Measurements from ENCODE around the gene VAC14. TPM values are rescaled to one million over a fixed set of nuclear protein-coding genes. Genes with fewer than 3 reads are reported as not detected.
A peak's percentile ranks its signal among the peaks of the same experiment; 100 is the strongest.

The VAC14 gene
- total RNA-seq, 1 donor from 2014 or later: 21.0 TPM

DNA sequence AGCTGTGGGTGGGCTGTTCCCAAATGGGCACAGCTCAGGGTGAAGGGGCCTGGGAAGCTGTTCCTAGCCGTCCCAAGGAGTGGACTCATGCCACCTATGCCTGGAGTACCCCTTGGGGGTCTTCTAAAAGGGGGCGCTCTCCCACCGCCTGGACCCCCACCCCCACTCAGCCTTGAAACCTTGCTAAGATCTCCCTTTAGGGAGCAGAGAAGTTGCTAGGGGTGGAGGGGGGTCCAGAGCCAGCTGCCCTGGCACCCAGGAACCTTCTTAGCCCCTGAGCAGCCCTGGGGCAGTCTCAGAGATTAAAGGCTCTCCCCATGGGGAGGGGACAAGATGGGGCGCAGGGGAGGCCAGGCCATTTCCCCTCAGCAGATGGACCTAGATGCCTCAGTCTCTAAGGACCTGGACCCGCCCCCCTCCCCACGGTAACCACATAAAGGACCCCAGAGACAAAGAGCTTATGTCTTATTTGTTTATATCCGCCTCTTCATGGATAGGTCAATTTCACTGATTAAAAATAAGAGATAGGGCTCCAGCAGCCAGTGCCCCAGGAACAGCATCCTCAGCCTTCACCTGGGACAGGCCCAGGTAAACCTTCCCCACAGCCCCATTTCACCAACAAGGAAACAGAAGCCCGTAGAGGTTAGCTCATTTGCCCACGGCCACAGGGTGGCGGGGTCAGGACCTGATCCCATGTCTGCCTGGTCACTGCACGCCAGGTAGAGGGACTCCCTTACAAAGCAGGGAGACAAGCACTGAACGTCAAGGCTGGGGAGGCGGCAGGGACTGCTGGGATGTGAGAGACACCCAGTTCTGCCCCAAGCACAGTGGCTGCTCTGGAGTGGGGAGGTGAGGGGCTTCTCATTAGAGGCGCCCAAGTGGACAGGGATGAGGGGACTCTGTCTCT lies 118.5 kb downstream of the VAC14 start:
- Histone ChIP-seq H3K4me1 (peaks cover 86% of the 10 kb centered on the region), H3K9me3 (replicated peaks) (no peaks in the 10 kb centered on the region), H3K36me3 (peaks cover 24% of the 10 kb centered on the region), H3K27ac (replicated peaks) (peak overlapping the region; percentile 93), H3K27me3 (ENCODE audit: low read depth) (no peaks in the 10 kb centered on the region), H3K4me3 (peak overlapping the region; percentile 87)
- DNase-seq: peak; percentile 14
- intact Hi-C loops (cut with micrococcal nuclease): loop anchor here (10.0 kb wide), 1 partner anchor 62 kb away; no protein-coding TSS in a partner anchor
- TF ChIP-seq, protein P1, sequence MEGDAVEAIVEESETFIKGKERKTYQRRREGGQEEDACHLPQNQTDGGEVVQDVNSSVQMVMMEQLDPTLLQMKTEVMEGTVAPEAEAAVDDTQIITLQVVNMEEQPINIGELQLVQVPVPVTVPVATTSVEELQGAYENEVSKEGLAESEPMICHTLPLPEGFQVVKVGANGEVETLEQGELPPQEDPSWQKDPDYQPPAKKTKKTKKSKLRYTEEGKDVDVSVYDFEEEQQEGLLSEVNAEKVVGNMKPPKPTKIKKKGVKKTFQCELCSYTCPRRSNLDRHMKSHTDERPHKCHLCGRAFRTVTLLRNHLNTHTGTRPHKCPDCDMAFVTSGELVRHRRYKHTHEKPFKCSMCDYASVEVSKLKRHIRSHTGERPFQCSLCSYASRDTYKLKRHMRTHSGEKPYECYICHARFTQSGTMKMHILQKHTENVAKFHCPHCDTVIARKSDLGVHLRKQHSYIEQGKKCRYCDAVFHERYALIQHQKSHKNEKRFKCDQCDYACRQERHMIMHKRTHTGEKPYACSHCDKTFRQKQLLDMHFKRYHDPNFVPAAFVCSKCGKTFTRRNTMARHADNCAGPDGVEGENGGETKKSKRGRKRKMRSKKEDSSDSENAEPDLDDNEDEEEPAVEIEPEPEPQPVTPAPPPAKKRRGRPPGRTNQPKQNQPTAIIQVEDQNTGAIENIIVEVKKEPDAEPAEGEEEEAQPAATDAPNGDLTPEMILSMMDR (IDR thresholded peaks at IDR 0.05; ENCODE audit: borderline replicate concordance): no peak

DNA sequence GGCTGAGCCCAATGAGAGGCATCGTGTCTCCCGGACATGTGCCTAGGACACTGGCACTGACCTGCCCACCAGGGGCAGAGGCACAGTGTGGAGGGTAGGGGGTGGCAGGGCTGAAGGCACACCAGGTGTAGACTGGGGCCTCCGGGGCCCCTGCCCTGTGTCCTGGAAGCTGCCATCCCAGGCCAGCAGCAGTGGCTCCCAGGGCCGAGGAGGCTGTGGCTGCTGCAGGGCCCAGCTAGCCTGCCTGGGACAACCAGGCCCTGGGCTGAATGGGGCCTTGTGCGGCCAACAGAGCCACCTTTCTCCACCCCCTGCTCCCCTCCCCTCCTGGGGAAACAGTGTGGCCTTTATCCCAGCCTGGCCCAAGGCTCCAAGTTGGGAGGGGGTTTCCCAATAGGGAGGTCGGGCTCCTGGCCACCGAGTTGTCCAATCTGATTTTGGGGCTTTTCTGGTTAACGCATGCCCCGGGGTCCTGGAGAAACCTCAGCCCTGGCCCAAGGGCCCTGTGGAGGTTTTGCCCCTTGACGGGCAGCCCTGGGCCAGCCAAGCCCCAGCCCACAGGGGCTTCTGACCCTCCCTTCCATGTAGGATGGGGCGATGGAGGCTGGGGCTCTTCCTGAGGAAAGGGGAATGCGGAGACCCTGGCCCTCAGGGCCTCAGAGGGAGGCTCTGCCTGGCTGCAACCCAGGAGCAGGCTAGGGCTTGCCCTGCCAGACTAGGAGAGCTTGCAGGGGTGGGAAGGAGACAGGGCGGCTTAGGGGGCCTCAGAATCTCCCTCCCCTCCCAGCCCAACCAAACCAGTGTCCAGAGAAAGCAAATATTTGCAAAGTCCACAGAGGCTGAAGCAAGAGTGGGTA lies 119.3 kb downstream of the VAC14 start:
- TF ChIP-seq, protein P1 (IDR thresholded peaks at IDR 0.05; ENCODE audit: borderline replicate concordance): no peak
- DNase-seq: peak; percentile 18
- Histone ChIP-seq H3K27me3 (ENCODE audit: low read depth) (no peaks in the 10 kb centered on the region), H3K36me3 (peaks cover 33% of the 10 kb centered on the region), H3K27ac (replicated peaks) (peak overlapping the region; percentile 93), H3K9me3 (replicated peaks) (no peaks in the 10 kb centered on the region), H3K4me3 (peak overlapping the region; percentile 87), H3K4me1 (peaks cover 86% of the 10 kb centered on the region)
- intact Hi-C loops (cut with micrococcal nuclease): loop anchor here (10.0 kb wide), 1 partner anchor 63 kb away; no protein-coding TSS in a partner anchor

DNA sequence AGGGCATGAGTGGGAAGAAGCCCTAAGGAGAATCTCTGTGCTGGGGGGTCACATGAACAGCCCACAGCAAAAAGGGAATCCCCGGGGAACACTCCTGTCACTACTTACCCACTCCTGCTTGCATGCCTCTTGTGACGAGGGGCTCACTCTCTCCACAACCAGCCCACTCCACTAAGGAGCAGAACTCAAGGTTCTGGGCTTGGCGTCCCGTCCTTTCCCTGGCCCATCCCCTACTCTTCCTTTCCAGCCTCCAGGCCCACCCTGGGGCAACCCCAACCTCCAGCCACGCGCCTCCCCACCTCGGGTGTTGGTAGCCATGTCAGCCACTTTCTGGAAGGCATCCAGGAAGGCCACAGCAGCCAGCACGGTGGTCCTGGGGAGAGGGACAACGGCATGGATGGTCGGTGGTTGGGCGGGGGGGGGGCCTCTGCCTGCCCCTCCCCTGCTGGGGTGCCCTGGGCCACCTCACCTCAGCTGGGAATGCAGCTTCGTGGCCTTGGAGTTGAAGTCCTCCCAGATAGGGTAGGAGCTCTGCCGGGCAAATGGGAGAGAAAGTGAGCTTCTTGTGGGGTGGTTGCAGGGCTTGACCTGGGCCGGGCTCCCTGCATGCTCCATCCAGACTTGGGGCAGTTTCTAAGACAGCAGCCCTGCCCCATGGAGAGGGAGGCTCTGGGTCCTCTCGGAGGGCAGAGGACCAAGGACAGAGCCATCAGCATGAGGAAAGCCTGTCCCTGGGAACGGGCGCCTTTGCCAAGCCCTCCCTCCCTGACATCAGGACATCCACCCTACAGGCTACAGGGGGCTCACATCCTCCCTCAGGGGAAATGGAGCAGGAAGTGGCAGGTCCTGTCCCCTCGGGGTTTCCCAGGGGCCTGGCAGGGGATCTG lies 120.2 kb downstream of the VAC14 start:
- DNase-seq: peak; percentile 28
- H3K36me3 ChIP-seq: peaks cover 40% of the 10 kb centered on the region
- H3K9me3 ChIP-seq (replicated peaks): no peaks in the 10 kb centered on the region
- H3K27ac ChIP-seq (replicated peaks): peak overlapping the region; percentile 93
- TF ChIP-seq, protein P1 (IDR thresholded peaks at IDR 0.05; ENCODE audit: borderline replicate concordance): no peak
- no peaks in the 10 kb centered on the region for H3K27me3 ChIP-seq (ENCODE audit: low read depth)
- intact Hi-C loops (cut with micrococcal nuclease): loop anchor here (10.0 kb wide), 1 partner anchor 64 kb away; no protein-coding TSS in a partner anchor
- H3K4me3 ChIP-seq: peak overlapping the region; percentile 87
- H3K4me1 ChIP-seq: peaks cover 88% of the 10 kb centered on the region

DNA sequence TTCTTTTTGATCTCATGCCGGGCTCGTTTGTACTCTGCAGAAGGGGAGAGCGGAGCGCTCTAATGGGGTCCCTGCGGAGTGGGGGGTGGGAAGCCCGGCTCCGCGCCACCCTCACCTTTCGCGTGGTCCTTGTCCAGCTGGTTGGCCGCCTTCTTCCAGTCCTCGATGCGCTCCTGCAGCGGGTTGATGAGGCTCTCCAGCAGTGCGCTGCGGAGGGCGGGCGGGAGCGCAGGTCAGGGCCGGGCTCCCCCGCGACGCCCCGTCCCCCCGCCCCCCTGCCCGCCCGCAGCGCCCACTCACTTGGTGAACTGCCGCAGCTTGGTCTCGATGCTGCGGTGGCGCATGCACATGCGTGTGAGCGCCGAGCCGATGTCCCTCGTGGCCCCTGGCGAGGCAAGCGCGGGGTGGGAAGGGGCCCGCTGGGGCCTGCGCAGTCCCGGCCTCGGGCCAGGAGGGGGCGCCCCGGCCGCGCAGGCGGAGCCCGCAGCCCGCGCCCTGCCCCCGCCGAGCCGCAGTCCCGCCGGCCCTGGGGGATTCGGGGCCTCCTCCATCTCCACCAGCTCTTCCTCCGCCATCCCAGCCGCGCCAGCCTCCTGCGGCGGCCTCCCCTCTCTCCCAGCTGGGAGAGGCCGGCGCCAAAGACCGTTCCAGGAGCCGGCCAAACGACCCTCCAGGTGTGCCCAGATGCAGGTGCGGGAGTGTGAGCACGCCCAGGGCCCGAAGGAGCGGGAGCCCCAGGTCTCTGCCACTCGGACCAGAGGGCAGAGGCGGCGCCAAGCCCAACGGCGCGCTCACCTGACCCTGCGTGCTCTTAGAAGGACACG lies 121.1 kb downstream of the VAC14 start:
- Histone ChIP-seq H3K9me3 (replicated peaks) (no peaks in the 10 kb centered on the region), H3K27me3 (ENCODE audit: low read depth) (no peaks in the 10 kb centered on the region), H3K4me1 (peaks cover 88% of the 10 kb centered on the region), H3K36me3 (peaks cover 48% of the 10 kb centered on the region), H3K4me3 (peak overlapping the region; percentile 15), H3K27ac (replicated peaks) (peak overlapping the region; percentile 93)
- intact Hi-C loops (cut with micrococcal nuclease): loop anchor here (5.0 to 10.0 kb wide), 2 partner anchors 65 to 92 kb away; no protein-coding TSS in a partner anchor
- TF ChIP-seq, protein P1 (IDR thresholded peaks at IDR 0.05; ENCODE audit: borderline replicate concordance): peak; percentile 77
- peak; percentile 45 for DNase-seq
